GM21576 (cell line): Measurements from ENCODE around the gene DRC7.
A peak's percentile ranks its signal among the peaks of the same experiment; 100 is the strongest.
"Not testable (repeated sequence)": the region's sequence is repeated elsewhere in the genome, so short reads cannot be mapped to it uniquely, and the experiment has no call there.

ENCODE experiments used
- ATAC-seq: cut with Tn5 transposase; IDR thresholded peaks from one replicate; pipeline ENCODE4 v1.9.1; 2021; ENCODE audit warnings: mild to moderate bottlenecking, moderate library complexity; ENCODE audit not compliant: unreplicated experiment

DRC7 gene

DNA sequence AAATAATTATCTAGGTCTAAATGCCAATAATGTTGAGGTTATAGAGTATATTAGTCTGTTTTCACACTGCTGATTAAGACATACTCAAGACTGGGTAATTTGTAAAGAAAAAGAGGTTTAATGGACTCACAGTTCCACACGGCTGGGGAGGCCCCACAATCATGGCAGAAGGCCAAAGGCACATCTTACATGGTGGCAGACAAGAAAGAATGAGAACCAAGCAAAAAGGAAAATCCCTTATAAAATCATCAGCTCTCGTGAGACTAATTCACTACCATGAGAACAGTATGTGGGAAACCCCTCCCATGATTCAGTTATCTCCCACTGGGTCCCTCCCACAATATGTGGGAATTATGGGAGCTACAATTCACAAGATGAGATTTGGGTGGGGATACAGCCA is 38.1 kb downstream of the DRC7 start:
- ATAC-seq = no peak

DNA sequence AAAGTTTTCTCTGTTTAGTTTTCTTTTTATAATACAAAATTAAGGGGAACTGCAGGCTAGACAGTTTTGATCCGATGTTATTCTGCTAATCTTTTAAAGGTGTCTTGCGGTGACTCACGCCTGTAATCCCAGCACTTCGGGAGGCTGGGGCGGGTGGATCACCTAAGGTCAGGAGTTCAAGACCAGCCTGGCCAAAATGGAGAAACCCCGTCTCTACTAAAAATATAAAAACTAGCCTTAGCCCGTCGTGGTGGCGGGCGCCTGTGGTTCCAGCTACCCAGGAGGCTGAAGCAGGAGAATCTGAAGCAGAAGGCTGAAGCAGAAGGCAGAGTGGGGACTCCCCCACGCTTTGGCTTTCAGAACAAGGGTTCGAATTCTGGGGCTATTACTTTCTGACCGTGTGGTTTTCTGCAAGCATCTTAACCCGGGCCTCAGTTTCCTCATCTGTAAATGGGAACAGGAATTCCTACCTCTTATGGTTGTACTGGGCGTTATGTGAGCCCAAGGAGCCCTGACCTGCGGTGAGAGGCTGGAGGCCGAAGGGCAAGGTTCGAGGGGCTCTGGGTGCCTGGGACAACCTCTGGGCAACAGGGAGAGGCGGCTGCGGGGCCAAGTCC is 39.8 kb downstream of the DRC7 start:
- ATAC-seq = peak; percentile 2

DNA sequence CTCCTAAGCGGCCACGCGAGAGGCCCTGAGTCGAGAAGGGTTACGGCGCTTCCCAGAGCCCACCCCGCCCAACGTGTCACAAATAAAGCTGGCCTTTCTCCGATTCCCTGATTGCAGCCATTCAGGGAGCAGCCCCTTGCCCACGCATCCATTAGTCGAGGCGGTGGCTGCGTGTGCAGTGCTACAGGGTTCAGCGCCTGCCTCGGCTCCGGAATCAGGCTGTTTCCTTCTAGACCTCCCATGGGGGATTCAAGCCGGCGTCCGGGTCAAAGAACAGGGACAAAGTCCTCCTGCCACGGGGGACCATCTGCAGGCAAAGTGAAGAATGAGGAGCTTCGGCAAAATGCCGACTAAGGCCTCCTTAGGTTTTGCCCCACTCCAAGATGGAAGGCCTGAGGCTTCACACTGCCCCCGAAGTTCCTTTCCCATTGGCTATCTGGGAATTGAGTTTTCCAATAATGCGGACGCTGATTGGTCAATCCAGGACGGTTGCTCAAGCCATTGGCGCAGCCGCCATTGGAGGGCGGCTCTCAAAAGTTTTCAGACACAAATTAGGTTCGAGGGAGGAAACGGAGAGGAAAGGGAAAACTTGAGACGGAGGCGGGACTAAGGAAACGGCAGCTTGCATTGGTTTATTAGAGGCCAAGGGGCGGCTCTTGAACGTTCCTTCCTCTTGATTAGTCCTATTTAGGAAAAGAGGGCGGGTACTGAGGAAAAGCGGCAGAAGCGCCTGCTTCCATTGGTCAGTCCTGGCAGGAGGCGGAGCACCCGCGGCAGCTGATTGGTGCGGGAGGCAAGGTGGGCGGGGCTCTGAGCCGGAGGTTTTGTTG is 40.5 kb downstream of the DRC7 start:
- ATAC-seq = peak; percentile 91

DNA sequence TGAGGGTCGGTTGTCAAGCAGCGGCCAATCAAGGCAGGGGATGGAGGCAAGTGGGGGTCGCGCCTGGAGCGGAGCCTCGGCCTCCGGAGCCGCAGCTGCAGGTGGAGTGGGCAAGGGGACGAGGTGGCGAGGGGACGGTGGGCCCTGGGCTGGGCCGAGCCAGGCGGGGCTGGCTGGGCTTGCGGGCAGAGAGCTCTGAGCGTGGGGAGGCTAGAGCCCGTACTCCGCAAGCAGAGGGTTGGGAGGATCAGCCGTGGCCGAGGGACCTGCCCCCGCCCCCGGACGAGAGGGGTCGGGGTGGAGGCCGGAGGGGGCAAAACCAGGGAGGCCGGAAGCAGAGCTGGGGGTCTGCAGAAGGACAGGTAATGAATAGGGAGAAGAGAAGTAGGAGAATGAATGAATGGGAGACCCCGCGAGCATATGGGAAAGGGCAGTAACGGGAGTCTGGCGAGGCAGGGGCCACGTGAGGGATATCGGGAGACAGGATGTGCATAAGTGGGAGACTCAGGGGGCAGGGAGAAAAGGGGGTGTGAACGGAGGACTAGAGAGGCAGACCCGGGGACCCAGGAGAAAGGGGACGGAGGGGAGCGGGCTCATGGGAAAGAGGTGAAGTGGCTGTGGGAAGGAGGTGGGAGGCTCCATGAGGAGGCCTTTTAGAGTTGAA is 41.3 kb downstream of the DRC7 start, which contains the start of gene KATNB1:
Gene KATNB1 (plus strand): TSS at position 16 of the 664 bp plus-strand sequence. CDS start 1,474 bp downstream, outside the sequence.
- no peak for ATAC-seq

DNA sequence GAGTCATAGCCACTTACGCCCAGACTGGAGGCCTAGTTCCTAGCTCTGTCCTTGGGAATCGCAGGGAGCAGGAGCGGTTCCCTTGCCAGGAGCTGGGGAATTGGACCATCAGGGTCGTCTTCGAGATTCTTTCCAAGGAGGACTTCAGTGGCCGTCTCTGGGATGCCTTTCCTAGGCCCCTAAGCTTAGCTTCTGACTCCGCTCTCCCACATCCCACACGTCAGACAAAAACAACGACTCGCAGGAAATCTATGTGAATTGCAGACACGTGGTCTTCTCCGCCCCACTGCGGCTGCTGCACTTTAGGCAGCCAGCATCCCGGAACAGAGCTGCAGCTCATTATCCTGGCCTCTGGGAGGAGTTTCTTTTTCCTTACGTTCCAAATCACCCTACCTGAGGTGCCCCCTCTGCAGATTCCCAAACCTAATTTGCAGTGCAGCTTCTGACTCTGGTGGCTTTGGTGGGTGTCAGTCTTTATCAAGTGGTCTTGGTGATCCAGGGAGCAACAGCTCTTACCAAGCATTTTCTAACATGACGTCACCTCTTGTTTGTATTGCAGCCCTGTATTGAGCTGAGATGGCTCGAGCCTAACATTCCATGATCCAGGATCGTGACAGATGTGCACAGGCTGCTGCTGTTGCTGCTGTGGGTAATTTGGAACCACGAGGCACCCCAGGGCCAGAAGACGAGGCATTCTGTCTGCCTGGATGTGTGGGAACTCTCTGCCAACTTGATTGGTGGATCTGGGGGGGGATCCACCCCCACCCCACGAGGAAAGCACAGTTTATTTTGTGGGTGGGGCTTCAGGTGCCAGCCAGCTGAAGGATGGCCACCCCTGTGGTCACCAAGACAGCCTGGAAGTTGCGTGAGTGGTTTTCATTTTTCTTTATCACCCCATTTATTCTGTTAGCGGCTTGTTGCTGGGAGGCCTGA is 42.1 kb downstream of the DRC7 start:
- no peak for ATAC-seq

DNA sequence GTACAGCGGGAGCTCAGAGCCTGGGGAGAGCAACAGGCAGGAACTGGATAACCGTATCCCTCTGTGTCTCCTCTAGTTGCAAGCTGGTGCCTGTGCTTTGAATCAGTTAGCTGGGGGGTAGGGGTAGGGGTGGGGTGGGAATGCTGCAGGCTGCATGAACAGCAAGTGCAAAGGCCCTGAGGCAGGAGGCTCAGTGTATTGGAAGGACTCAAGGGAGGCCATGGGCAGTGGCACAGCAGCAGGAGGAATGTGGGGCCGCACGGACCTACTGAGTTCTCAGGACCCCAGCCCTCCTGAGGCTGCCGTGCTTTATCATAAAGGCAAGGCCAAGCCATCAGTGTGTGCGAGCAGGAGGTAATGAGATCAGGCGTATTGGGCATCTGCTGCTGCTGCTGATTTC is 44.2 kb downstream of the DRC7 start:
- no peak for ATAC-seq

DNA sequence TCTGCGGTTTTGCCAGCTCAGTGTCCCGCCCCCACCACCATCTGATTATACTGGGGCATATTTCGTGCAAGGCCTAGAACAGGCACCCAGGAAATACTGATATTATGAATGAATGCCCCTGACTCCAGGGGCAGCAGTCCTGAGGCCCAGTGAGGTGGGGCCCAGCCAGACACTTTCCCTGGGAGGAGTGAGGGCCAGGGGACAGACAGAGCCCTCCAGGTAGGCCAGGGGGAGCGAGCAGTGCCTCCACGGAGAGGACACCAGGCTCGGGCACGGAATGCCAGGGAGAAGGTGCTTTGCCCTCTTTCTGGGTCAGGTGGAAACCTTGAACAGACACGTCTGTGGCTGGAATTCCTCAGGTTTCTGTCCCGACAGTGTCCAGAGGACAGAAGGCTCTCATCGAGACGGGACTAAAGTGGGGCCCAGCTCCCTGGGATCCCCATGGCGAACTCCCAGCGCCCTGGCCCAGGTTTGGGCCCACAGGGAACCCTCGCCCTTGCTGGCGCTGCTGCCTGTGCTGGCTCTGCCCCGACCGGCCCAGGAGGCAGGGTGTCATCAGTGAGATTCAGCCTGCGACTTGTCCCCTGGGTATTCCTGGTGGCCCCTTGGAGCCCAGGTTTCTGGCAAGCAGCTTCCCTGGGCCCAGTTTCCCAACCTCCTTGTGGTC is 45.3 kb downstream of the DRC7 start:
- ATAC-seq = no peak

DNA sequence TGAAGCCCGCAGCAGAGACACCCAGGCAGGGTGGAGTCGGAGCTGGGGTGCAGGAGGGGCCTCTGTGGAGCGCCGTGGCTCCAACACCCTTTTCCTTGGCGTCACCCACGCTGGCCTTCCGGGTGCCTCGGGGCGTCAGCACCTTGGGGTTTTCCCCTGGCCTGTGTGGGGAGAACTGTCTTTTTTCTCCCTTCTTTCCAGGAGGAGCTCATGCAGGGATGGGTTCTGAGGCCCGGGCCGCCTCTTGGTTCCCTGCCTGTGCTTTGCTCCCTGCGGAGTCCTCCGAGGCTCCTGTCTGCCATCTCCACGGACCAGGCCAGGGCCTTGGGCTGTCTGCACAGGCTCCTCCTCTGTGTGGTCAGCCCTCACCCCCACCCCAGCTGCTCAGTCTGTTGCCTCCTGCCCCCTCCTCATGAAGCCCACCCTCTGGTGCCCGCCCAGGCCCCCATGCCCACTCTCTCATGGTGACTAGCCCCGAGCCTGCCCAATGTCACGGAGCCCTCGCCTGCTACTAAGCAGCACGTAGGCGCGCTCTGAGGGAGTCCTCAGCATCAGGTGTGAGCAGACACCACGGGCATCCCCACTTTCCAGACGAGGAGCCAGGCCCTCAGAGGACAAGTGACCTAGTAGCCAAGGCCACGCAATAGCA is 45.9 kb downstream of the DRC7 start:
- ATAC-seq = no peak

DNA sequence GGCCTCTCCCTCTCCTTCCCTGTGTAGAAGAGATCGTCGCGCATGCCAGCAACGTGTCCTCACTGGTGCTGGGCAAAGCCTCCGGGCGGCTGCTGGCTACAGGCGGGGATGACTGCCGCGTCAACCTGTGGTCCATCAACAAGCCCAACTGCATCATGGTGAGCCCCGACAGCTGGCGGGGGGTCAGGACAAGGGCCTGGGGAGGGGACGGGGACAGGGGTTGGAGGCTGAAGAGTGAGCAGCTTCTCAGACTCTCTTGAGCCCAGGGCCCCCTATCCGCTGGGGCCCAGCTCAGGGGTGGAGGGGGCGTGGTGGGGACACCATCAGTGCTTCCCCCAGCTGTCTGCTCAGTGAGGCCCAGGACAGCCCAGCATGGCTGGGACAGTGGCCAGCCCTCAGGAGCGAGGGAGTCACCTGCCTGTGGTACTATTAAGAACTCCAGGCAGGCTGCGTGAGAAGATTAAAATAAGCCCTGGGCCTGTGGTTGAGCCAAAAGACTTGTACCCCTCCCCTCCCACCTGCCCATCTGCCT is 47.1 kb downstream of the DRC7 start:
- no peak for ATAC-seq

DNA sequence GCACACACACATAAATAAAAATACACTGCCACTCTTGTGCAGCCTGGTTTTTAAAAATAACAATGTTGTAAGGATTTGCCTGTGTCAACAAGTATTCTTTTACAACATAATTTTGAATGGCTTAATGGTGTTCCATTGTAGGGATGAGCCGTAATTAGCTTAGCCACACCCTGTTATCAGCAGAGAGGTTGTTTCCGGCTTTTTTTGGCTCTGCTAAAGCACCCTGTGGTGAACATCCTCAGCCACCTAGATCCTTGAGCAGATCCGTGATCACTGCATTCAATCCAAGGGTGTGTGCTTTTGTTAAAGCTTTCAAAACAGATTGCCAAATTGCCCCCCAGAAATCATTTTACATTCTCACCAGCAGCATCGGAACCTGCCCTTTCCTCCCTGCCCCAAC is 47.9 kb downstream of the DRC7 start:
- no peak for ATAC-seq

DNA sequence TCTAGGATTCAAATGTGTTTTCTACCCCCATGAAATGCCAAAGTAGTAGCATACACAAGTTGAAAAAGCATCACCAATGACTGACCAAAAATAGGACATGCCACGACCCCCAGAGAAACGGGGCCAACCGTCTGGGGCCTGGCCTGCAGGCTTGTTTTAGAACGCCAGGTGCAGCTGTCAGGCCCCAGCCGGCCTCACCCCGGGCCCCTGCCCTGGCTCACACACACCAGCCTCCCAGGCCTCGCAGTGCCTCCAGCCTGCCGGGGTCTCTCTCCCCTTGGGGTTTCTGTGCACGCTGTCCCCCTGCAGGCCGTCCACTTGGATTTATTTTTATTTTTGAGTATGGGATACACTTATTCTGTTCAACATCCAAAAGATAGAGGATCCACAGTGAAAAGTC is 48.9 kb downstream of the DRC7 start:
- no peak for ATAC-seq

DNA sequence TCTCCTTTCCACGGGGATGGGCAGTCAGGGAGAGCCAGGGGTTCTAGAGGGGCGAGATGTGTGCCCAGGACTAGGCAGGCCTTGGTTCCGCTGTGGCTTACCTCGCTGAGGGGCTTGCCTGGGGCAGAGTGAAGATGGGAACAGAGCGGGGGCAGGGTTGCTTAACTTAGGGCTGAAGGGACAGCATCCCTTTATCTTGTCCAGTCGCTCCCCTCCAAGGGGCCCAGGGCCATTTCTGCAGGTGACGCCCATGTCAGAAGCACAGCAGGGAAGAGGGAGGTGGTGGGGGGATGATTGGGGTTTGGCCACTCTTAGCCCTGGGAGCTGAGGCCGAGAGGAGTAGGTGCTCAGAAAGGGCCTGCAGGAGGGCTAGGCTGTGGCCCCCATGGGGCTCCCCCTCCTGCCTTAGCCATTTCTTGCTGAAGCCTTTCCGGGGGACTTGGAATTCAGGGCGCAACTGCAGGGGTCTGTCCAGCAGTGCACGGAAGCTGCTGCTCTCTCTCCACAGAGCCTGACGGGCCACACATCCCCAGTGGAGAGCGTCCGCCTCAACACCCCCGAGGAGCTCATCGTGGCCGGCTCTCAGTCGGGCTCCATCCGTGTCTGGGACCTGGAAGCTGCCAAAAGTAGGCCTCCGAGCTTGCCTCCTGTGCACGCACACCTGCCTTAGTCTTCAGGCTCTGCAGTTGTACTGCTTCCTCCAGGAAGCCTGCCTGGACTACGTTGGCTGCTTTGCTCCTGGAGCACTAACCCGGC is 49.5 kb downstream of the DRC7 start:
- ATAC-seq = no peak

DNA sequence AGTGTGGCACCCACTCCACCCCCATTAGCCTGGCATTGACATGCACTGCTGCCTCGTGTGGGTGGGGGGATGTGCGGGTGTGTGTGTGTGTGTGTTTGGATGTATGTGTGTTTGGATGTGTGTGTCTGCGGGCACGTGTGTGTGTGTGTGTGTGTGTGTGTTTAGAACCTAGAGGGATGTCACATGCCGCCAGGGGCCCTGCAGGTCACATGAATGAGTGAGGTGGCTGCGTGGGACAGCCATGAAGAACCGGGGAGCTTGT is 50.0 kb downstream of the DRC7 start:
- no peak for ATAC-seq

DNA sequence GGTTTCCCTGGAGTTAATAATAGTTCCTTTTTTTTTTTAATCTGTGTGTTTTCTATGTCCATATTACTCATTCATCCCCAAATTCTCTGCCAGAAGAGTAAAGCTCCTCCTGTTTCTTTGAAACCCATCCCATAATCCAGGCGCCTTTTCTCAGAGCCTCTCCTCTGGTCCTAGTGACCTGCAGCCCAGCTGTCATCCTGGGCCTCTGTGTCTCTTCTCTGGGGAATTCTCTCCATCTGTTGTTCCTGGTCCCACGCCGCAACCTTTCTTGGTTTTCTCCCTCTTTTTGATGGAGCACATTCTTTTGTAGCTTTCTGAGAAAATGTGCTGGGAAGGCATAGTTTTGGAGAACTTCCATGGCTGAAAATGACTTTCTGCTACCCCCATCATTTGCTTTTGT is 51.2 kb downstream of the DRC7 start:
- no peak for ATAC-seq

DNA sequence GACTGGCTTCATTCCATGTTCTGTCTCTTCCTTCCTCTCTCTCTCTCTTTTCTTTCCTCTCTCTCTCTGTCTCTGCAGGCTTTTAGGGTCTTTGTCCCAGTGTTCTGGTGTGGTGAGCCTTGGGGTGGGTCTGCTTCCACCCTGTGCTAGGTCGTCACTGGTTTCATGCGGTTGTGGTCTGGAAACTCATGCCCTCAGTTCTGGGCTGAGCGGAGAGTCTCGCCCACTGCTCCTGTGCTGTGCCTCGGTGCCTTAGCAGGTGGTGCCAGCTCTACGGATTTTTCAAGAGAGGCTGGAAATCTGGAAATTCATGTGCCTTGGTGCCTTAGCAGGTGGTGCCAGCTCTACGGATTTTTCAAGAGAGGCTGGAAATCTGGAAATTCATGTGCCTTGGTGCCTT is 51.7 kb downstream of the DRC7 start:
- not testable (repeated sequence) for ATAC-seq

DNA sequence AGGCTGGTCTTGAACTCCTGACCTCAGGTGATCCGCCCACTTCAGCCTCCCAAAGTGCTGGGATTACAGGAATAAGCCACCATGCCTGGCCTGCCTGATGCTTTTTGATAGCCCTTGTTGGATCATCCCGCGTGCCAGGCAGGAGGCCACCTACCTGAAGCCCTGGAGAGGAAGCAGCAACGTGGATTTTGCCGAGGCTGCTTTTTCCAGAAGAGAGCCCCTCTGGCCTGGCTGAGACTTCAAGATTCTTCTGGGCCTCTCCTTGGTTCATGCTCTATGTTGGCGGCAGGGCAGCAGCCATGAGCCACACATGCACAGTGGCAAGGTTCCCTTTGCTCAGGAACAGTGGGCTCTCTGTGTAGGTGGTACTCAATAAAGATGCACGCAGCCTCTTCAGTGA is 52.5 kb downstream of the DRC7 start:
- ATAC-seq = no peak

DNA sequence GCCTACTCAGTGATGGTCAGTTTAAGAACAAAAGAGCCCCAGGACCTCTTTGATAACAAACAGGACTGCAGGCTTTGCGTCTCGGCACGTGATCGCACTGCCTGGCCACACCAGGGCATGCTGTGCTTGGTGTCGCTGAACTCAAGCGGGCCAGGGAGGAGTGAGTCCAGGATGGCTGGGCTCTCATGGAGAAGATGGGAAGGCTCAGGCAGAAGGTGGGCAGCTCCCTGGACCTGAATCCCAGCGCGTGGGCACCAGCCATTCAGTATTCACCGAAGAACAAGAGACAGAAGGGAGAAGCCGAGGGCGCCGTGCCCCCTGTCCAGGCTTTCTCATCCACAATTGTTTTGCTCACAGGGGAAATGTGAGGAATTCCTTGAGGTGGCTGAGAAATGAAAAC is 52.9 kb downstream of the DRC7 start:
- no peak for ATAC-seq

DNA sequence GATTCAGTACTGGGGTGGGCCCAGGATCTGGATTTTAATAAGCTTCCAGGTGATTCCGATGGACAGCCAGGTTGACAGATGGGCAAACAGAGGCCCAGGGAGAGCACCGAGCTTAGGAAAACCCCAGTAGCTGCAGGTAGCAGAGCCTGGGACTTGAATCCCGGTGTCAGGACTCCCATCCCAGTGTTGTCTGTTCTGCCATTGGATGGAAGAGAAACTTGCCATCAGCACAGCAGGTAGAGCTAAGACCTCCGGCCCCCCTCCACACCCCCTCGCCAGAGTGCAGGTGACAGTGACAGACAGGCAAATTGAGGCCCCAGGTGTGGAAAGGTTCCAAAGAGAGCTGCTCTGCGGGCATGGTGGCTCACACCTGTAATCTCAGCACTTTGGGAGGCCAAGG is 53.4 kb downstream of the DRC7 start:
- no peak for ATAC-seq

DNA sequence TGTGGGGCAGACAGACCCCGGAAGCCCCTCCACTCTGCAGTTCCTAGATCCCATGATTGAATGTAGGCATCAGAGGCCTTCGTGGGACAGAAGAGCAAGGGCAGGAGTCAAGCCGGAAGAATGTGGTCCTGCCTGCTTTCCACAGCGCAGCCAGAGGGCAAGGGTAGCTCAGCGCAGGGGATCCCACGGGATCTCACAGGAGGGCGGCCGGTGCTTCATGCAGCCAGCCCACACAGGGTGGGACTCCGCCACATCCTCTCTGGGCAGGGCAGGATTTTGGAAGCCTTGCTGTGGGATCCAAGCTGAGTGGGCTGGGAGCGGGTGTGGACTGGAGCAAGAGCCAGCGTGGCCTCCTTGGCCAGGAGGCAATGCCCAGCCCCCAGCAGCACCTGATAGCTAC is 54.0 kb downstream of the DRC7 start:
- ATAC-seq = no peak
